Choroid plexus epithelial cell (primary cell): ENCODE results near the gene FMNL2.
A peak's percentile ranks its signal among the peaks of the same experiment; 100 is the strongest.

Experiments used
- DNase-seq: peaks from one replicate; pipeline ENCODE4 v3.0.0-alpha.2; 2010; ENCODE audit warnings: low read depth
- H3K4me3 ChIP-seq: 2 replicates; pipeline ENCODE4 v1.5.1; 2011; ENCODE audit warnings: low read depth, mild to moderate bottlenecking, control low read depth, low read length, moderate library complexity
- TF ChIP-seq, protein P1 (sequence below): conservative IDR thresholded peaks from 2 replicates; pipeline ENCODE4 v1.5.1; 2011; ENCODE audit warnings: low read depth, mild to moderate bottlenecking, control low read depth, inconsistent platforms, low read length, moderate library complexity

FMNL2 gene

DNA sequence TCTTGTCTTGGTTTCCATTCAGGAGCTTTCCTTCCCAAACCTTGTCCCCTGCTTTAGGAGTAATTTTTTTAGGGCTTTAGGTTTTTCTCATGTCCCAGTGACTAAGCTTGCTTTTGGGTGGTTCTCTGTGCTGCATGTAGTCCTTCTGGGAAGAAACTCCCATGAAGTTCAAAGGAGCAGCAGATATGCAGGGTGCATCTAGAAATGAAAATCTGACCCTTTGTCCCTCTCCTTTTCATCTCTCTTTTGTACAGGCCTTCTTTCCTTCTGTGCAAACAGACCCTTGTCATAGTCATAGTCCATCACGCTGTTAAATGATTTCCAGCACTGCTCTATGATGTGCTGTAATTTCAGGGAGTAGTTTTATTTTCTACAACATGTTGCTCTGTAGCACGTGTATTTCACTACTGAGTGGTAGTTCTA lies 20.4 kb downstream of the FMNL2 start:
- TF ChIP-seq, protein P1, sequence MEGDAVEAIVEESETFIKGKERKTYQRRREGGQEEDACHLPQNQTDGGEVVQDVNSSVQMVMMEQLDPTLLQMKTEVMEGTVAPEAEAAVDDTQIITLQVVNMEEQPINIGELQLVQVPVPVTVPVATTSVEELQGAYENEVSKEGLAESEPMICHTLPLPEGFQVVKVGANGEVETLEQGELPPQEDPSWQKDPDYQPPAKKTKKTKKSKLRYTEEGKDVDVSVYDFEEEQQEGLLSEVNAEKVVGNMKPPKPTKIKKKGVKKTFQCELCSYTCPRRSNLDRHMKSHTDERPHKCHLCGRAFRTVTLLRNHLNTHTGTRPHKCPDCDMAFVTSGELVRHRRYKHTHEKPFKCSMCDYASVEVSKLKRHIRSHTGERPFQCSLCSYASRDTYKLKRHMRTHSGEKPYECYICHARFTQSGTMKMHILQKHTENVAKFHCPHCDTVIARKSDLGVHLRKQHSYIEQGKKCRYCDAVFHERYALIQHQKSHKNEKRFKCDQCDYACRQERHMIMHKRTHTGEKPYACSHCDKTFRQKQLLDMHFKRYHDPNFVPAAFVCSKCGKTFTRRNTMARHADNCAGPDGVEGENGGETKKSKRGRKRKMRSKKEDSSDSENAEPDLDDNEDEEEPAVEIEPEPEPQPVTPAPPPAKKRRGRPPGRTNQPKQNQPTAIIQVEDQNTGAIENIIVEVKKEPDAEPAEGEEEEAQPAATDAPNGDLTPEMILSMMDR, result no peak
- no peak for DNase-seq
- H3K4me3 ChIP-seq, result no peak overlapping the region

DNA sequence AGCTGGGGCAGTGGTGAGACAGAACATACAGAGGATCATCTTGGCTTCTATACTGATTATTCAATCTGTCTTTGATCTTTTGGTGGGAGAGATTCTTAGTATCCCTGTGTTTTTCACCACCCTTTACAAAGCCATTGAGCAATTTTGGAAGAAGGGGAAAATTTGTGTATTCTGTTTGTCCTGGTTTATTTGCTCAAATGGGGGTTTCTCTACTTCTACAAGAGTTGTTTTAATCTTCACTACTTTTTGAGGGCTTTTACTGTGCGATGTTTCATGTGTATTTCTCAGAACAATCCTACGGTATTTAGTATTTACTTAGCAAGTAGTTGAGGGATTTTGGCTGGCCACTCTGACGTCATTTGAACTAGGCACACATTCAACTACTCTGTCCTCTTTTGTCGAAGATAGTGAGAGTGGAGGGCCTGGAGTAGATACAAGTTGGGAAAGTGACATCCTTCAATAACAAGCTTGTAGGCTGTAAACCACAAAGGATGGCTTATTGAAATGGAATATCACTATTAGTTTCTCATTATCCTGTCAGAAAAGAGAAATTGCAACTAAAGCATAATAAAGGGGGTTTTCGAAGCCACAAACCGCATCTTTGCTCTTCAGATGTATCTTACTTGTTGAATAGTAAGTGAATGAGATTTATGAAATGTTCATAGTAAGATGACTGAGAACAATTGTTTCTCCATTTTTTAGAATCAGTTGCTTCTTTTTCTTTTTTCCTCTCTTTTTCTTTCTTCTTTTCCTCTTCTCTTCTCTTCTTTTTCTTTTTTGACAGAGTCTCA lies 24.8 kb downstream of the FMNL2 start:
- TF ChIP-seq, protein P1, result no peak
- no peak overlapping the region for H3K4me3 ChIP-seq
- no peak for DNase-seq

DNA sequence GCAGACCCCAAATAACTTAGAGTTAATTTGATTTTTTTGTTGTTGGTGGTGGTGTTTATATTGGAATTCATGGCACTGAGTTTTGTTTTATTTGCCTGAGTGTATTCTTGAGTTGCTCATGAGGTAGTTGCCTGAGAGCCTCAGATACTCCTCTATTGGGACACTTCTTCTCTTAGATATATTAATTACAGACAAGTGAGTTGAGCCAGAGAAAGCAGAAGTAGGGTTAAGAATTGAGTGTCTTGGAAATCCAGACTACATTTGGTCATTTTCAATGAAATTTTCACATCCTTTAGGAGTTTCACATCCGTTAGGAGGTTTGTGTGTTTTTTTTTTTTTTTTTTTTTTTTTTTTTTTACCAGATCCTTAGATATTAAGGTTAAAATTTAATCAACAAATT lies 29.0 kb downstream of the FMNL2 start:
- TF ChIP-seq, protein P1, result no peak
- DNase-seq, result no peak
- H3K4me3 ChIP-seq, result no peak overlapping the region

DNA sequence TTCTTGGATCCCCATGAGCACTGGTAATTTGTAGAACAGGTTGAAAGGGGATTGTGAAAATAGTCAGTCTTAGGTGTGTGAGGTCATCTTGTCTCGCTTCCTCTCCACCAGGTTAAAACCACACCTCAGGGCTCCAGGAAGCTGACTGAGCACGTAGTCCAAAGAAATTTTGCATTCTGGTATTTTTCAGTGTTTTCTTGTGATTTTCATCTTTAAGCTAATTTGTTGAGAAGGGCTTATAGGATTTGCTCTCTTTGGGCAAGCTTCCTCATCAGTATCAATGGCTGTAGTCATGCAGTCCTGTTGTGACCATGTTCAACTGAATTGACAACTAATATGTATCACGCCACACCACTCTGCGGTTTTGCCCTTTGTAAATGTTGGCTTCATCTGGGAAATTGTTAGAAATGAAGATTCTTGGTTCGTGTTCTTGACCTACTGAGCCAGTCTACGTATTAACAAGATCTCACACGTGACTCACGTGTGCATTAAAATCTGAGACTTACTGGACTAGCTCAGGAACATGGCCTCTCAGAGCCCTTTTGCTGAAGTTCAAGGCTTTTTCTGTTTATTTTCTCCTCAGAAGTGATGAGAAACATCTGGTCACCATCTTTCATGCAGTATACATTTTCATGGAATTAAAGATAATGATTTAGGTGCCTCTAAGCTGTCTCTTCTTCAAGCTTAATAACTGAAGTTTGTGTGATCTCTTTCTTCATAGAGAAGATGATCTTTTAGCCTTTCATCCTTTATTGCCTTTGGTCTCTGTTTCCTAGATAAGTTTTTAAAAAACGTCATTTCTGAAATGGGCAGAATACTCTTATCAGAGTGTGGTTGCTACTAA lies 32.8 kb downstream of the FMNL2 start:
- TF ChIP-seq, protein P1, result no peak
- H3K4me3 ChIP-seq, result no peak overlapping the region
- peak; percentile 56 for DNase-seq

DNA sequence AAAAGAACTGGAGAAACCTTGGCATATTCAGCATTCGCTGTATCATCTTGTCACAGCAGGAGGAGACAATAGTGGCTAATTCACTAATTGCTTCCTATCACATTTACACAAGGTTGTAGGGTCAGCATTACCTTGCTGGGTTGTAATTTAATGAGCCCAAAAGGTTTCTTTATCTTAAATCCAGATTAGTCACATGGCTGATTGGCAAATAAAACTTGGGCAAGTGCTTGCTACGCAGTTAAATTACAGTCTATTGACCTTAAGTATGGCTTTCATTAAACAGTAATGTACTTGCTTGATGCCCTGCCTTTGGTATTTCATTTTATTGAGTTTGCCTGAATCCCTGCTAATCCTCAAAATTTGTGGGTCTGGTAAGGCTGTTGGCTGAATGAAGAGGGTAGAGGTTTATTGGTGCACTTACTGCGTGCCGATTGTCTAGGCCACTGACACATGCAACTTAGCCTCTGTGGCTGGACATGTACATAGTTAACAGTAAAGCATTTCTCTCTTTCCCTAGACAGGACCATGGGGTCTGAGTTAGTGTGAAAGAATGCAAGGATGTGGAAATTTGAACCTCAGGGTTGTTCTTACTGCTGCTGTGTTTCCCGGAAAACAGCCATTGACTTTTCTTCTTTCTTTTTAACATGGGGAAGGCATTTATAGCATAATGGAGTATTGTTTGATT lies 34.3 kb downstream of the FMNL2 start:
- DNase-seq, result peak; percentile 96
- TF ChIP-seq, protein P1, result no peak
- no peak overlapping the region for H3K4me3 ChIP-seq

- TF ChIP-seq, protein P1, result no peak
- DNase-seq, result peak; percentile 40
- H3K4me3 ChIP-seq, result no peak overlapping the region
Observed at GRCh38 chr2:152370783-152371182, 35.8 kb downstream of the FMNL2 start.
